ENCODE measurements around the gene SLC16A3.

Gene SLC16A3

GRCh38 chr17:82242698-82242976, 13.8 kb downstream of the SLC16A3 start:
- no peak overlapping the region for H3K4me2 ChIP-seq
- no peak overlapping the region for H2AFZ ChIP-seq (ENCODE audit: low read depth)
- no peak overlapping the region for H3K27ac ChIP-seq
- no peaks in the 10 kb centered on the region for H3K27me3 ChIP-seq (ENCODE audit: insufficient read depth, low read depth)
- H3K9ac ChIP-seq = no peak overlapping the region
- H3K79me2 ChIP-seq (ENCODE audit: insufficient read depth, low read depth) = no peaks in the 10 kb centered on the region; the same call in 1 of the 2 replicates
- peaks cover 21% of the 10 kb centered on the region for H3K4me1 ChIP-seq (ENCODE audit: low read depth, poor library complexity, severe bottlenecking)
- TF ChIP-seq CTCF (conservative IDR thresholded peaks at IDR 0.05; ENCODE audit: low read depth, low read length) = no peak
- H3K36me3 ChIP-seq (ENCODE audit: insufficient read depth) = no peaks in the 10 kb centered on the region; the same call in 1 of the 2 replicates
- H3K4me3 ChIP-seq (IDR thresholded peaks at IDR 0.05; ENCODE audit: insufficient read depth, low read depth, low read length) = no peak overlapping the region
- no peaks in the 10 kb centered on the region for H4K20me1 ChIP-seq (ENCODE audit: insufficient read depth)

GRCh38 chr17:82242977-82243647, 14.3 kb downstream of the SLC16A3 start:
- Histone ChIP-seq H3K27me3 (ENCODE audit: insufficient read depth, low read depth) (no peaks in the 10 kb centered on the region), H3K4me1 (ENCODE audit: low read depth, poor library complexity, severe bottlenecking) (peaks cover 17% of the 10 kb centered on the region), H3K4me3 (IDR thresholded peaks at IDR 0.05; ENCODE audit: insufficient read depth, low read depth, low read length) (no peak overlapping the region), H2AFZ (ENCODE audit: low read depth) (no peak overlapping the region), H4K20me1 (ENCODE audit: insufficient read depth) (no peaks in the 10 kb centered on the region), H3K9ac (no peak overlapping the region), H3K79me2 (ENCODE audit: insufficient read depth, low read depth) (no peaks in the 10 kb centered on the region; the same call in 1 of the 2 replicates), H3K4me2 (no peak overlapping the region), H3K36me3 (ENCODE audit: insufficient read depth) (peaks cover 3% of the 10 kb centered on the region; the same call in 1 of the 2 replicates), H3K27ac (no peak overlapping the region)
- TF ChIP-seq CTCF (conservative IDR thresholded peaks at IDR 0.05; ENCODE audit: low read depth, low read length) = no peak

GRCh38 chr17:82243648-82244412, 15.0 kb downstream of the SLC16A3 start:
- H3K79me2 ChIP-seq (ENCODE audit: insufficient read depth, low read depth) = no peaks in the 10 kb centered on the region; the same call in 1 of the 2 replicates
- TF ChIP-seq CTCF (conservative IDR thresholded peaks at IDR 0.05; ENCODE audit: low read depth, low read length) = no peak; the same call in 1 of the 2 replicates
- no peak overlapping the region for H2AFZ ChIP-seq (ENCODE audit: low read depth)
- peaks cover 7% of the 10 kb centered on the region; the same call in 1 of the 2 replicates for H3K36me3 ChIP-seq (ENCODE audit: insufficient read depth)
- H3K4me1 ChIP-seq (ENCODE audit: low read depth, poor library complexity, severe bottlenecking) = peaks cover 10% of the 10 kb centered on the region
- no peaks in the 10 kb centered on the region for H3K27me3 ChIP-seq (ENCODE audit: insufficient read depth, low read depth)
- H3K27ac ChIP-seq = no peak overlapping the region
- H3K4me2 ChIP-seq = no peak overlapping the region
- H4K20me1 ChIP-seq (ENCODE audit: insufficient read depth) = no peaks in the 10 kb centered on the region
- no peak overlapping the region for H3K4me3 ChIP-seq (IDR thresholded peaks at IDR 0.05; ENCODE audit: insufficient read depth, low read depth, low read length)
- no peak overlapping the region for H3K9ac ChIP-seq

DNA sequence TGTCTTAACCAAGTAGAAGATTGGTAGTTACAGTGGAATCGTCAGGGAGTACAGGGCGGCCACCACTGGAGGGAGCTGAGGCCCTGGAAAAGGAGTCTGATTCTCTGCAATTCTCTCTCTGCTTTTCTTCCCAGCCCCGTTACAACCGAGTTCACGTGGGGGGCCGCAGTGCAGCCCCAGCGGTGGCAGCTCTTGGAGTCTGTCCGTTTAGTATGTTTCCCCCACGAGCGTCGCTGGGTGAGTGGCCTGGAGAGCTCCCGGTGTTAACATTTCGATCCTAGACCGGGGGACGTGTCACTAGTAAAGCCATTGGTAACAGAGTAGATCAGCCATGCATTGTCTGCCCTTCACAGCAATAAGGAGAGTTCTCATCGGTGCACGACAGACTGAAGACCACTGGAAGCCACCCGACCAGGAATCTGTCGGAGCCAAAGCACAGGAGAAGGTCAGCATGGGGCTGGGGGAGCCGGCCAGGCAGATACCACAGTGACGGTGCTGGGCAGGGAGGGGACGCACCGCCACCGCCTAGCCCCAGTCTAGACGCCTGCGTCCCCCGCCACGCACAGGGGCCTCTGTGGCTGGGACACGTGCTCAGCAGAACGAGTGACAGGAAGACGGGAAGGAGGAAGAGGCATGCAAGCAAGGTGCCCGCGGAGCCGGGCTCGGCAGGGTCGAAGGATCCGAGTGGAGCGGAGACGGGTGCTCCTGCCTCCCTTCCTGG, 15.7 kb downstream of the SLC16A3 start:
- H2AFZ ChIP-seq (ENCODE audit: low read depth) = no peak overlapping the region
- no peak overlapping the region for H3K4me3 ChIP-seq (IDR thresholded peaks at IDR 0.05; ENCODE audit: insufficient read depth, low read depth, low read length)
- no peak overlapping the region for H3K4me2 ChIP-seq
- H3K36me3 ChIP-seq (ENCODE audit: insufficient read depth) = peaks cover 7% of the 10 kb centered on the region; the same call in 1 of the 2 replicates
- no peak overlapping the region for H3K9ac ChIP-seq
- H4K20me1 ChIP-seq (ENCODE audit: insufficient read depth) = no peaks in the 10 kb centered on the region
- peak; percentile 44; the same call in 1 of the 2 replicates for TF ChIP-seq CTCF (conservative IDR thresholded peaks at IDR 0.05; ENCODE audit: low read depth, low read length)
- no peaks in the 10 kb centered on the region; the same call in 1 of the 2 replicates for H3K79me2 ChIP-seq (ENCODE audit: insufficient read depth, low read depth)
- peaks cover 6% of the 10 kb centered on the region for H3K4me1 ChIP-seq (ENCODE audit: low read depth, poor library complexity, severe bottlenecking)
- H3K27me3 ChIP-seq (ENCODE audit: insufficient read depth, low read depth) = no peaks in the 10 kb centered on the region
- H3K27ac ChIP-seq = no peak overlapping the region

Measured in KMS-11 (cell line).